ENCODE results near the gene JADE1. TPM values are rescaled to one million over a fixed set of nuclear protein-coding genes. Genes with fewer than 3 reads are reported as not detected.

The JADE1 gene
- polyA plus RNA-seq, 3 donors = 39.9 to 52.7 (median 48.3) TPM

- DNase-seq = no peak
Measured at GRCh38 chr4:128866691-128867090, 57.2 kb downstream of the JADE1 start.

GRCh38 chr4:128868758-128869157, 59.3 kb downstream of the JADE1 start:
- no peak for DNase-seq

- DNase-seq = no peak
Measured at GRCh38 chr4:128869776-128870509, 60.4 kb downstream of the JADE1 start.

GRCh38 chr4:128871948-128872347, 62.4 kb downstream of the JADE1 start:
- DNase-seq = no peak

- no peak for DNase-seq
Measured at GRCh38 chr4:128876200-128876599, 66.7 kb downstream of the JADE1 start.

- DNase-seq = no peak
Measured at GRCh38 chr4:128877934-128878333, 68.4 kb downstream of the JADE1 start.

- no peak for DNase-seq
Measured at GRCh38 chr4:128879283-128879682, 69.8 kb downstream of the JADE1 start.

GRCh38 chr4:128879971-128880370, 70.5 kb downstream of the JADE1 start:
- no peak for DNase-seq

- DNase-seq = no peak
Measured at GRCh38 chr4:128880662-128881061, 71.2 kb downstream of the JADE1 start.

- DNase-seq = no peak
Measured at GRCh38 chr4:128904821-128905220, 95.3 kb downstream of the JADE1 start.

- DNase-seq = no peak
Measured at GRCh38 chr4:128906581-128906980, 97.1 kb downstream of the JADE1 start.

- no peak for DNase-seq
Measured at GRCh38 chr4:128907981-128908380, 98.5 kb downstream of the JADE1 start.

GRCh38 chr4:128908735-128909134, 99.2 kb downstream of the JADE1 start:
- DNase-seq = no peak

GRCh38 chr4:128913228-128913627, 103.7 kb downstream of the JADE1 start:
- no peak for DNase-seq

GRCh38 chr4:128915544-128915943, 106.0 kb downstream of the JADE1 start:
- no peak for DNase-seq

GRCh38 chr4:128916832-128917231, 107.3 kb downstream of the JADE1 start:
- peak; percentile 3 for DNase-seq

- DNase-seq = no peak
Measured at GRCh38 chr4:128917781-128918180, 108.3 kb downstream of the JADE1 start.

- DNase-seq = no peak
Measured at GRCh38 chr4:128921954-128922353, 112.5 kb downstream of the JADE1 start.

Data from renal pelvis (tissue), 4 donors.